Measurements from ENCODE around the gene SIL1.

DNA sequence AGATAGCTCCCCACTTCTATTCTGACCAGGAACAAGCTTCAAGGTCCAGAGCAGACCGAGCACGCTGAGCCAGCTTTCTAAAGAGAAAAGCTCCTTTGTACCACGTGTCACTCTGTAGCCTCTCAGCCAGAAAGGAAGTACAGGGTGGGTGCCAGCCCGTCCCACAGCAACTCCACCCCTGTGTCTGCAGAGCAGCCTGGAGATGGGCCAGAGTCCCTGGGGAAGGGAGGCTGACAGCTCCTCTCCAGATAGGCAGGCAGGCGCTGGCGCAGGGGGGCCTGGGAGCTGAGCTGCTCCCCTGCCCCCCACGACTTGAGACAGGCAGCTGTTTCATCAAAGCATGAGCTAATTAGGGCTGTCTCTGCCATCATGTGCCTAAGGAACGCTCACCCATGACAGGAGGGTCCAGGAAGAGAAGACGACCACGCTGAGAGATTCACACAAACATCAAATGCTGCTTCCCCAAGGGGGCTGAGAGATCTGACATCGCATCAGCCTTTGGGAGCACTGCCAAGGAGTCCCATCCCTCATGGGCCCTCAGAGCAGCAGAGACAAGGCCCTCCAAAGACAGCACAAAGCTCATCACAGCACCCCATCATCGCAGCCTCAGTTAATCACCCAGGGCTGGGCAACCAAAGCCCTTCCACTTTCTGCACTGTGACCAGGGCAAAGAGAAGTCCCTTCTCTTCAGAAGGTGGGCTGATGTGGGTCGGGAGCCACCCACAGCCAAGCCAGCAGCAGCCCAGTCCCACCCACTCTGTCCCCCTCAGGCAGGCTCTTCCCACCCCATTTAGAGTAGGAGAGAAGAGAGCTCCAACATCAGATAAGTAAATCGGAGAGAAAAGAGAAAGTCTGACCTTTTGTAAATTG lies 244.5 kb downstream of the SIL1 start:
- TF ChIP-seq EZH2phosphoT487 (IDR thresholded peaks at IDR 0.05; ENCODE audit: insufficient read depth, low read depth) (no peak), EZH2 (IDR thresholded peaks at IDR 0.05; ENCODE audit: insufficient read depth, poor library complexity, severe bottlenecking) (no peak)
